GM19455 (cell line): ENCODE measurements around the gene EMP2.
"Not testable (repeated sequence)": the region's sequence is repeated elsewhere in the genome, so short reads cannot be mapped to it uniquely, and the experiment has no call there.

Source experiments
- ATAC-seq: cut with Tn5 transposase; IDR thresholded peaks from one replicate; pipeline ENCODE4 v1.9.1; 2021; ENCODE audit not compliant: unreplicated experiment

EMP2 gene

GRCh38 chr16:10552998-10553491 lies 27.4 kb downstream of the EMP2 start:
- ATAC-seq, result peak; percentile 83

GRCh38 chr16:10552281-10552680 lies 28.1 kb downstream of the EMP2 start:
- no peak for ATAC-seq

DNA sequence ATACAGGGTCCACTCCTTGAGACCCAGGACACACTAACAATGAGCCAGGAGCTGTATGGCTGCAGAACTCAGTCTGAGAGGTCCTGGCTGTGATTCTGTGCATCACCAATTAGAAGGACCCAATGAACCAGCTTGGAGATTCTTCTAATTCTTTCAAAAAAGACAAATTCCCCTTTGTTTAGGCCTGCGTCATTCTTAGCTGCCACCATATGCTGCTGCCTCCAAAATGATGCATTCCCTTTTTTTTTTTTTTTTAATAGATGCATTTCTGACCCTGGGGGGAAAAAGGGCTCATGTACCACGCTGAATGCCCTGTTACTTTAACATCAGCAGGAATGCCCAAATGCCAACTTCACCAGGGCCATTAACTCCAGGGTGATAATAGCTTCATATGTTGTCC lies 28.5 kb downstream of the EMP2 start:
- ATAC-seq, result no peak

DNA sequence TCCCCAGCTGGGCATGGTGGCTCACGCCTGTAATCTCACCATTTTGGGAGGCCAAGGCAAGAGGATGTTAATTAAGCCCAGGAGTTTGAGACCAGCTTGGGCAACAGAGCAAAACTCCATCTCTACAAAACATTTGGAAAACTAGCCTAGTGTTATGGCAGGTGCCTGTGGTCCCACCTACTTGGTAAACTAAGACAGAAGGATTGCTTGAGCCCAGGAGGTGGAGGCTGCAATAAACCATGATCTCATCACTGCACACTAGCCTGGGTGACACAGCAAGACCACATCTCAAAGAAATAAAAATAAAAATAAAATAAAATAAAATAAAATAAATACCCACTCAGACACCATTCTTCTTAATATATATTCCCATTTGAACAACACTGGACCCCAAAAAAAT lies 32.0 kb downstream of the EMP2 start:
- no peak for ATAC-seq

- no peak for ATAC-seq
Observed at GRCh38 chr16:10547708-10548107, 32.7 kb downstream of the EMP2 start.

DNA sequence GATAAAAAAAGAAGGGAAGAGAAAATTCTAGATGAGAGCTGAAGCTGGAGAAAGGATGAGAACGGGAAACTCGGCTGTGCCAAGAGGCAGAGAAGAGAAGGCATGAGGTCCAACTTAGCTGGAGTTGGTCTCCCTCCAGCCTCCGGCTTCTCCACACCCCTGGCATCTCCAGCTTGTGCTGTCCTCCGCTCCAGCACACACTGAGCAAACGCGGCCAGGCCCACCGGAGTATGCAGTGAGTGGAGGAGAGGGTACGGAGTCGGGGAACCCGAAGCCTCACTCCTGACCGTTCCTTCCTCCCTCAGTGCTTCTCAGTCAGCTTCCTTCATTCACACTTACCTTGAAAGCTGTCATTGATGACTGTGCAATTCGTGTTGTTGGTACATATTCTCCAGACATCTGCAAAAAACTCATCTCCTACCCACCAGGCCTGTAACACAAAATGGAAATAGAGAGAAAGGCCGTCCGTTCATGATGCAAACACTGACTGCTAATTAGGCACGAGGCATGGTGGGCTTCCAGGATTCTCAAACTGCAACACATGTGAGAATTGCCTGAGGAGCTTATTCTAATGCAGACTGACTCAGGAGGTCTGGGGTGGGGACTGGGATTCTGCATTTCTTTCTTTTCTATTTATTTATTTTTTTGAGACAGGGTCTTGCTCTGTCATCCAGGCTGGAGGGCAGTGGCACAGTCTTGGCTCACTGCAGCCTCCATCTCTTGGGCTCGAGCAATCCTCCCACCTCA lies 37.0 kb downstream of the EMP2 start:
- ATAC-seq, result no peak

GRCh38 chr16:10541366-10541765 lies 39.0 kb downstream of the EMP2 start:
- ATAC-seq, result no peak

- ATAC-seq, result no peak
Observed at GRCh38 chr16:10539793-10540192, 40.6 kb downstream of the EMP2 start.

DNA sequence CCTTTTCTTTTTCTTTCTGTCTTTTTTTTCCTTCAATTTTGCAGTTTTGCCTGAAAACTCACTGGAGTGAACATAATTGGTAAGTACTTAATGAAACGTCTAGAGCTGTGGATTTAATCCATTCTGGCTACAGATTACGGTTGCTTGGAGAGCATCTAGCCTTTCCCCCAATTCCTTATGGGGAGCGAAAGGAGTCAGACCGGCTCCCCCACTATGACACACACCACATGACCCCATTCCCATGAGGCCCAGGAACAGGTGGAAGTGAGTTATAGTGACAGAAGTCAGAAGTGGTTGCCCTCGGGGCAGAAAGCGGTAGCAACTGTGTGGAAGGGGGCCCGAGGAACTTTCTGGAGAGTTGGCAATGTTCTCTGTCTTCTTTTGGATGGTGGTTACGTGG lies 41.2 kb downstream of the EMP2 start:
- ATAC-seq, result no peak

DNA sequence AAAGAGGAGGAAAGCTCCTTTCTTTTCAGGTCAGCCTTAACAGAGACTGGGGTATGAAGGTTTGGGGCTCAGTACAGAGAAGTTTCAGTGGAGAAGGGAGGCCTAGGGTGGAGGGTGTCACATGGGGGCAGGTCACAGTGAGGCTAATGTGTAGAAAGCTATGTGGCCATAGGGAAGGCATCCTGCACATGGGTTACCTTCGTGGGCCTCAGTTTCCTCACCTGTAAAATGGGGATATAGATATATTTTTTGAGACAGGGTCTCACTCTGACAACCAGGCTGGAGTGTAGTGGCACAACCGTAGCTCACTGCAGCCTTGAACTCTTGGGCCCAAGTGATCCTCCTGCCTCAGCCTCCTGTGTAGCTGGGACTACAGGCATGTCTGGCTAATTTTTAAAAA lies 41.8 kb downstream of the EMP2 start:
- no peak for ATAC-seq

GRCh38 chr16:10537946-10538345 lies 42.5 kb downstream of the EMP2 start:
- ATAC-seq, result no peak

- no peak for ATAC-seq
Observed at GRCh38 chr16:10536814-10537389, 43.5 kb downstream of the EMP2 start.

DNA sequence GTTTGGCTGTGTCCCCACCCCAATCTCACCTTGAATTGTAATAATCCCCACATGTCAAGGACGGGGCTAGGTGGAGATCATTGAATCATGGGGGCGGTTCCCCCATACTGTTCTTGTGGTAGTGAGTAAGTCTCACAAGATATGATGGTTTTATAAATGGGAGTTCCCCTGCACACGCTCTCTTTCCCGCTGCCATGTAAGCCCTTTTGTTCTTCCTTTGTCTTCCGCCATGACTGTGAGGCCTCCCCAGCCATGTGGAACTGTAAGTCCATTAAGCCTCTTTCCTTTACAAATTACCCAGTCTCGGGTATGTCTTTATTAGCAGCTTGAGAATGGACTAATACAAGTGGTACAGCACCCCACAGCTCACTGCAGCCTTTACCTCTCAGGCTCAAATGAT lies 44.1 kb downstream of the EMP2 start:
- ATAC-seq, result not testable (repeated sequence)

GRCh38 chr16:10535461-10535860 lies 44.9 kb downstream of the EMP2 start:
- ATAC-seq, result no peak

DNA sequence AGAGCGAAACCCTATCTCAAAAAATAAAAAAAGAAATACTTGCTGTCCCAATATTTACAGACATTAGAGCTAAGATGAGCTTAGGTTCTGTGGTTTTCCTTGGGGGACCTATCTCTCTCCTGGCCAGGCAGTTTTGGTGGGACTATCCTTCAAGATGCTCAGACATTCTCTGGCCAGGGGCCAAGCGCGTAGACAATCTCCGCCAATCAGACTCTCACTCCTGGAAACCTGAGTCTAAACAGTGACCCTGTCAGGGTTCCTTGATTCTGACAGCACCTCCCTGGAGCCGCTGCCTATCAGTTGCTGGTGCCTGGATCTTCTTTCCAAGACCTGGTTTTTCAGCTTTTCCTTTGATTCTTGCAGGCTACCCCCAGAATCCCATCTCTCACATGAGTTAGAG lies 45.6 kb downstream of the EMP2 start:
- ATAC-seq, result no peak

DNA sequence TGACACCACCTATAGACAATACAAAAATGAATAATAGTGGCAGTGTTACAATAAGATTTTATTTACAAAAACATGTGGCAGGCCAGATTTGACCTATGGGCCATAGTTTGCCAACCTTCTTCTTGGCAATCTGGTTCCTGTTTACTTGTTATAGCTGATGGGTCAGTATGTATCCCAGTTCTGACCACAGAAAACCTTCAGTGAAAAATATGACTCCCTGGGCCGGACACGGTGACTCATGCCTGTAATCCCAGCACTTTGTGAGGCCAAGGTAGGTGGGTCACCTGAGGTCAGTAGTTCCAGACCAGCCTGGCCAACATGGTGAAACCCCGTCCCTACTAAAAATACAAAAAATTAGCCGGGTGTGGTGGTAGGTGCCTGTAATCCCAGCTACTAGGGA lies 46.8 kb downstream of the EMP2 start:
- ATAC-seq, result not testable (repeated sequence)

DNA sequence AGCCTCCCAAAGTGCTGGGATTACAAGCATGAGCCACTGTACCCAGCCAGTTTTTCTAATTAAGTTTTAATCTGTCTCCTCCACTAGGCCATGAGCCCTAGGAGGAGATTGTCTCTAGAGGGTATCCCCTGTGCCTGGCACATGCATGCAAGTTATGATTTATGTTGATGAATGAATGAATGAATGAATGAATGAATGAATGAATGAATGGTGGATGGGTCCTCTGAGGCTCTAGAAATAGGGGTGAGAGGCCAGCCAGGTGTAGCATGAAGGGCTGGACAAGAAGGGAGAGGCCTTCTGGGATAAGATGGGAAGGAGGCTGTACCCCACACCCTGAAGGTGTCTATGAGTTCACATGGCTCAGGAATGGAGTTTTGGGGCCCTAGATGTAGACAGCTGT lies 48.8 kb downstream of the EMP2 start:
- ATAC-seq, result no peak

DNA sequence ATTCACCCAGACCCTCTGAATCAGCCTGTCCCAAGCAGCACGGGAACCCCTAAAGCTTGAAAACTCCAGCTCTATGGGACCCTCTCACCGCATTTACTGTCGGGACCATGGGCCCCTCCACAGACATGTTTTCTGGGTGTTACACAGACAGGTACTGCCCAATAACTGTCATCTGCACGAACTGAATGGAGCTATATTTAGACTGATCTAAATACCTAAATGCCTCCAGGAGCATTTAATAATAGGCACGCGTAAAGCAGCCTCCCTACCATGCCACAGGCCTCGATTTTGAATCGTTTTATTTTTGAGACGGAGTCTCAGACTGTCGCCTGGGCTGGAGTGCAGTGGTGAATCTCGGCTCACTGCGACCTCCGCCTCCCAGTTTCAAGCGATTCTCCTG lies 49.7 kb downstream of the EMP2 start:
- ATAC-seq, result no peak

- no peak for ATAC-seq
Observed at GRCh38 chr16:10529895-10530669, 50.3 kb downstream of the EMP2 start.

DNA sequence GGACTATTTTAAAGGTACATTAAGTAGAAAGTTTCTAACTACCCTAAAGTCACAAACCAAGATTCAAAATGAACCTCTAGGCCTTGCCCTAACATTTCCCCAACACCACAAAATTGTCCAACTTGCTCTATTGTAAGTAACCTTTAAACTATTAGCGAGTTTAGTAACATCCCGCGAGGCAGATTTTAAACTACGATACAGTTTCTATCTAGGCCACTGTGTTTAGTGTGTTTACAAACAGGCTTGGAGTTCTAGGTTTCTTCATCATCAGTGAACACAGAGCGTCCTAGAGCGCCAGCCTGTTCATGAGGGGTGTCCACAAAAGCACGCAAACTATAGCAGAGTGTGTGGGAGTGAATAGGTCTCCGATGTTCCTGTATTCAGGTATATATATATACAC lies 51.8 kb downstream of the EMP2 start:
- no peak for ATAC-seq

DNA sequence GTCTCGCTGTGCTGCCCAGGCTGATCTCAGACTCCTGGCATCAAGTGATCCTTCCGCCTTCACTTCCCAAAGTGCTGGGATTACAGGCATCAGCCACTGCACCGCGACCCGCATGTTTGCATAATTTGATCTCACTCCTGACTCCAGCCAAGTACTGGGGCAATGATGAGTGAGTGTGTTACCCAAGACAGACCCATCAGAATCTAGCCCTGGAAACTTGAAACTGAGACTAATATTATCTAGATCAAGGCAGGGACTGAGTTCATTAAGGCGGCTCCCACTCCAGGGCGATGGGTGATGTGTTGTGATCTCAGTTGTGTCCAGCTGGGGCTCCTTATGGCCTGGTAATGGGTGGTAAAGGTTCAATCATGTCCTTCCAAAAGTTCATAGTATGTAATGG lies 53.4 kb downstream of the EMP2 start:
- ATAC-seq, result no peak

- ATAC-seq, result no peak
Observed at GRCh38 chr16:10525214-10525825, 55.1 kb downstream of the EMP2 start.
